Measurements from ENCODE around the gene BHLHA9. TPM values are rescaled to one million over a fixed set of nuclear protein-coding genes. Genes with fewer than 3 reads are reported as not detected.

The BHLHA9 gene
- total and polyA plus RNA-seq, 9 of the 15 experiments (the other 6 are each of a cell fraction or from before 2014, with no cell fraction given), result not detected

- TF ChIP-seq HOXB6 (CRISPR knock-in tag; IDR thresholded peaks at IDR 0.05; ENCODE audit: borderline replicate concordance) (no peak), KHSRP (IDR thresholded peaks at IDR 0.05) (no peak), ATF1 (CRISPR knock-in tag; IDR thresholded peaks at IDR 0.05) (no peak), ATF1 (tag; IDR thresholded peaks at IDR 0.05) (no peak), MNT (conservative IDR thresholded peaks at IDR 0.05) (no peak), ZNF507 (tag; conservative IDR thresholded peaks at IDR 0.05) (no peak), TEAD1 (CRISPR knock-in tag; IDR thresholded peaks at IDR 0.05) (no peak), SMARCB1 (IDR thresholded peaks at IDR 0.05; ENCODE audit: insufficient read length, low read depth) (no peak), BCOR (IDR thresholded peaks at IDR 0.05) (no peak)
- TF ChIP-seq, protein P1, sequence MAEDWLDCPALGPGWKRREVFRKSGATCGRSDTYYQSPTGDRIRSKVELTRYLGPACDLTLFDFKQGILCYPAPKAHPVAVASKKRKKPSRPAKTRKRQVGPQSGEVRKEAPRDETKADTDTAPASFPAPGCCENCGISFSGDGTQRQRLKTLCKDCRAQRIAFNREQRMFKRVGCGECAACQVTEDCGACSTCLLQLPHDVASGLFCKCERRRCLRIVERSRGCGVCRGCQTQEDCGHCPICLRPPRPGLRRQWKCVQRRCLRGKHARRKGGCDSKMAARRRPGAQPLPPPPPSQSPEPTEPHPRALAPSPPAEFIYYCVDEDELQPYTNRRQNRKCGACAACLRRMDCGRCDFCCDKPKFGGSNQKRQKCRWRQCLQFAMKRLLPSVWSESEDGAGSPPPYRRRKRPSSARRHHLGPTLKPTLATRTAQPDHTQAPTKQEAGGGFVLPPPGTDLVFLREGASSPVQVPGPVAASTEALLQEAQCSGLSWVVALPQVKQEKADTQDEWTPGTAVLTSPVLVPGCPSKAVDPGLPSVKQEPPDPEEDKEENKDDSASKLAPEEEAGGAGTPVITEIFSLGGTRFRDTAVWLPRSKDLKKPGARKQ (CRISPR knock-in tag; IDR thresholded peaks at IDR 0.05), result no peak
These were observed 19.5 kb downstream of the BHLHA9 start (continued) for GRCh38 chr17:1289695-1290094.

- CTCF ChIA-PET (ENCODE audit: low intra/inter-chr PET ratio), result no interaction called here
These were observed 20.4 kb downstream of the BHLHA9 start for GRCh38 chr17:1290676-1291075.

More at GRCh38 chr17:1290676-1291075, 20.4 kb downstream of the BHLHA9 start:
- WGBS (ENCODE audit: insufficient coverage, low coverage, missing lambda C conversion rate), result 19% methylated on average over 8 of the region's 13 CpGs
- POLR2A ChIA-PET, result no interaction called here
- no TSS peak for BruUV-seq (replicated peaks)
- H4K20me1 ChIP-seq (replicated peaks; ENCODE audit: control insufficient read depth, insufficient read depth, low read length), result no peaks in the 10 kb centered on the region
- TF ChIP-seq ZNF384 (IDR thresholded peaks at IDR 0.05; ENCODE audit: low read depth, low read length), result peak; percentile 35; the same call in 1 of the 2 replicates
- TF ChIP-seq ARHGAP35 (IDR thresholded peaks at IDR 0.05; ENCODE audit: partially characterized antibody), result peak; percentile 52
- no peak for TF ChIP-seq BHLHE40 (IDR thresholded peaks at IDR 0.05; ENCODE audit: low read length)
- peak; percentile 91 for TF ChIP-seq CHD2 (IDR thresholded peaks at IDR 0.05; ENCODE audit: low read depth, low read length)
- H3K4me1 ChIP-seq (replicated peaks in 1 of 2; ENCODE audit: control insufficient read depth in 2 of 2, insufficient read depth in 2 of 2, low read length in 2 of 2), result peaks cover 0 to 10% of the 10 kb centered on the region in 2 experiments; a peak in 2 of 5 replicates
- H3K4me3 ChIP-seq, result no peak overlapping the region
- H3K27me3 ChIP-seq (ENCODE audit: control insufficient read depth in 2 of 2, insufficient read depth in 2 of 2, low read length in 2 of 2), result peaks cover 0 to 16% of the 10 kb centered on the region in 2 experiments; a peak in 2 of 5 replicates
- no peaks in the 10 kb centered on the region for H3K9me3 ChIP-seq (replicated peaks; ENCODE audit: control insufficient read depth, insufficient read depth, low read depth, low read length)
- intact Hi-C loops (cut with micrococcal nuclease) (no loop called here), in situ Hi-C loops (cut with MboI) (no loop called here)
- no peak for ATAC-seq
- H2AFZ ChIP-seq (ENCODE audit: low read depth, low read length), result no peak overlapping the region
- H3K9ac ChIP-seq (ENCODE audit: insufficient read depth in 1 of 2, low read depth in 2 of 2, low read length in 2 of 2), result no peak overlapping the region
- no peaks in the 10 kb centered on the region for H3K9me1 ChIP-seq (ENCODE audit: control insufficient read depth, insufficient read depth, low read length)
- no peak overlapping the region for H3K4me2 ChIP-seq (ENCODE audit: insufficient read depth, low read length)
- H3K36me3 ChIP-seq (ENCODE audit: control insufficient read depth, insufficient read depth, low read length), result no peaks in the 10 kb centered on the region
- FAIRE-seq, result no peak
- H3K27ac ChIP-seq (ENCODE audit: extremely low read depth, low read depth, low read length), result no peak overlapping the region
- no peaks in the 10 kb centered on the region for H3K79me2 ChIP-seq (ENCODE audit: control insufficient read depth, insufficient read depth, low read length)
- DNase-seq (ENCODE audit: extremely low read depth in 1 of 4, low spot score in 3 of 4), result no peak

All from K562 (cell line).